ENCODE data around the gene SUCO. TPM values are rescaled to one million over a fixed set of nuclear protein-coding genes. Genes with fewer than 3 reads are reported as not detected.

SUCO gene
- total and polyA plus RNA-seq, 2 donors (not counting 3 experiments of a cell fraction or from before 2014, with no cell fraction given): 5.1 to 27.2 TPM

GRCh38 chr1:172657586-172657985 lies 124.6 kb downstream of the SUCO start:
- Histone ChIP-seq H3K79me2 (ENCODE audit: control insufficient read depth, insufficient read depth, low read length) (no peaks in the 10 kb centered on the region), H2AFZ (ENCODE audit: low read depth, low read length) (no peak overlapping the region), H3K27me3 (ENCODE audit: control insufficient read depth in 2 of 2, insufficient read depth in 2 of 2, low read length in 2 of 2) (peaks cover 0 to 2% of the 10 kb centered on the region in 2 experiments), H4K20me1 (replicated peaks; ENCODE audit: control insufficient read depth, extremely low read depth, insufficient read depth, low read length) (no peaks in the 10 kb centered on the region), H3K4me1 (ENCODE audit: control insufficient read depth, extremely low read depth, insufficient read depth, low read length) (peaks cover 6% of the 10 kb centered on the region), H3K9ac (replicated peaks; ENCODE audit: extremely low read depth, insufficient read depth, low read length) (no peak overlapping the region), H3K9me1 (replicated peaks; ENCODE audit: control insufficient read depth, extremely low read depth, insufficient read depth, low read length) (no peaks in the 10 kb centered on the region), H3K4me2 (ENCODE audit: insufficient read depth, low read length) (no peak overlapping the region), H3K9me3 (replicated peaks; ENCODE audit: control insufficient read depth, insufficient read depth, low read length) (no peaks in the 10 kb centered on the region), H3K36me3 (ENCODE audit: control insufficient read depth in 2 of 2, extremely low read depth in 1 of 2, insufficient read depth in 2 of 2, low read length in 2 of 2) (no peaks in the 10 kb centered on the region), H3K4me3 (replicated peaks in 1 of 3; ENCODE audit: insufficient read depth in 1 of 3, low read depth in 1 of 3, low read length in 3 of 3) (no peak overlapping the region), H3K27ac (ENCODE audit: insufficient read depth, low read depth, low read length) (no peak overlapping the region)
- ChIA-PET CTCF (no interaction called here), POLR2A (no interaction called here)
- dilution Hi-C loops (cut with MboI; ENCODE audit: extremely low pct_ligation_motif_present, low sequenced_read_pairs) (no loop called here), intact Hi-C loops (cut with micrococcal nuclease) (no loop called here)
- DNase-seq (ENCODE audit: low read depth, low spot score) (no peak), FAIRE-seq (no peak)
- BruUV-seq (replicated peaks): no TSS peak
- no peak for TF ChIP-seq JUN (IDR thresholded peaks at IDR 0.05; ENCODE audit: borderline replicate concordance, insufficient read depth, insufficient read length, low read depth)
- TF ChIP-seq POLR2A (IDR thresholded peaks at IDR 0.05; ENCODE audit: low read depth, low read length): no peak
- TF ChIP-seq POLR2AphosphoS5 (IDR thresholded peaks at IDR 0.05; ENCODE audit: insufficient read depth, low read depth, low read length): no peak

GRCh38 chr1:172658871-172659453 lies 126.0 kb downstream of the SUCO start, which contains the start of gene FASLG:
TSS of gene FASLG (plus strand) at chr1:172659103. CDS start at chr1:172659202, 99 bp downstream.
- H3K27ac ChIP-seq (ENCODE audit: insufficient read depth, low read depth, low read length): no peak within 1 kb of the TSS
- no peak within 1 kb of the TSS for H3K9ac ChIP-seq (replicated peaks; ENCODE audit: extremely low read depth, insufficient read depth, low read length)
- no peak within 1 kb of the TSS for H3K4me2 ChIP-seq (ENCODE audit: insufficient read depth, low read length)
- dilution Hi-C loops (cut with MboI; ENCODE audit: extremely low pct_ligation_motif_present, low sequenced_read_pairs) (no loop called here), intact Hi-C loops (cut with micrococcal nuclease) (no loop called here)
- FAIRE-seq (no peak), DNase-seq (ENCODE audit: low read depth, low spot score) (no peak)
- H3K4me3 ChIP-seq (replicated peaks in 1 of 3; ENCODE audit: insufficient read depth in 1 of 3, low read depth in 1 of 3, low read length in 3 of 3): no peak within 1 kb of the TSS
- ChIA-PET CTCF (interaction anchor here (1.3 kb wide), 1 partner anchor 8 kb away, joined by 3 read pairs; no protein-coding TSS in a partner anchor), POLR2A (no interaction called here)
- peaks cover 6% of the 10 kb centered on the region for H3K4me1 ChIP-seq (ENCODE audit: control insufficient read depth, extremely low read depth, insufficient read depth, low read length)
- no peak within 1 kb of the TSS for H2AFZ ChIP-seq (ENCODE audit: low read depth, low read length)
- peaks cover 0 to 2% of the 10 kb centered on the region in 2 experiments for H3K27me3 ChIP-seq (ENCODE audit: control insufficient read depth in 2 of 2, insufficient read depth in 2 of 2, low read length in 2 of 2)
- TF ChIP-seq EZH2 (IDR thresholded peaks at IDR 0.05; ENCODE audit: borderline replicate concordance, low read depth, low read length, severe bottlenecking) (no peak), JUN (IDR thresholded peaks at IDR 0.05; ENCODE audit: borderline replicate concordance, insufficient read depth, insufficient read length, low read depth) (no peak), MYC (IDR thresholded peaks at IDR 0.05; ENCODE audit: low read depth, low read length) (no peak), POLR2AphosphoS5 (IDR thresholded peaks at IDR 0.05; ENCODE audit: insufficient read depth, low read depth, low read length) (no peak), POLR2A (IDR thresholded peaks at IDR 0.05; ENCODE audit: low read depth, low read length) (no peak), FOS (IDR thresholded peaks at IDR 0.05; ENCODE audit: borderline replicate concordance, insufficient read depth, low read length) (no peak), MAX (IDR thresholded peaks at IDR 0.05; ENCODE audit: insufficient read depth, insufficient read length) (no peak)
- TF ChIP-seq, protein P1, sequence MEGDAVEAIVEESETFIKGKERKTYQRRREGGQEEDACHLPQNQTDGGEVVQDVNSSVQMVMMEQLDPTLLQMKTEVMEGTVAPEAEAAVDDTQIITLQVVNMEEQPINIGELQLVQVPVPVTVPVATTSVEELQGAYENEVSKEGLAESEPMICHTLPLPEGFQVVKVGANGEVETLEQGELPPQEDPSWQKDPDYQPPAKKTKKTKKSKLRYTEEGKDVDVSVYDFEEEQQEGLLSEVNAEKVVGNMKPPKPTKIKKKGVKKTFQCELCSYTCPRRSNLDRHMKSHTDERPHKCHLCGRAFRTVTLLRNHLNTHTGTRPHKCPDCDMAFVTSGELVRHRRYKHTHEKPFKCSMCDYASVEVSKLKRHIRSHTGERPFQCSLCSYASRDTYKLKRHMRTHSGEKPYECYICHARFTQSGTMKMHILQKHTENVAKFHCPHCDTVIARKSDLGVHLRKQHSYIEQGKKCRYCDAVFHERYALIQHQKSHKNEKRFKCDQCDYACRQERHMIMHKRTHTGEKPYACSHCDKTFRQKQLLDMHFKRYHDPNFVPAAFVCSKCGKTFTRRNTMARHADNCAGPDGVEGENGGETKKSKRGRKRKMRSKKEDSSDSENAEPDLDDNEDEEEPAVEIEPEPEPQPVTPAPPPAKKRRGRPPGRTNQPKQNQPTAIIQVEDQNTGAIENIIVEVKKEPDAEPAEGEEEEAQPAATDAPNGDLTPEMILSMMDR (IDR thresholded peaks at IDR 0.05; ENCODE audit: extremely low read depth in 1 of 2, insufficient read depth in 1 of 2, low read depth in 1 of 2, low read length in 2 of 2): no peak
- no peaks in the 10 kb centered on the region for H3K36me3 ChIP-seq (ENCODE audit: control insufficient read depth in 2 of 2, extremely low read depth in 1 of 2, insufficient read depth in 2 of 2, low read length in 2 of 2)
- no peaks in the 10 kb centered on the region for H3K79me2 ChIP-seq (ENCODE audit: control insufficient read depth, insufficient read depth, low read length)
- H4K20me1 ChIP-seq (replicated peaks; ENCODE audit: control insufficient read depth, extremely low read depth, insufficient read depth, low read length): no peaks in the 10 kb centered on the region
- no TSS peak for BruUV-seq (replicated peaks)
- H3K9me3 ChIP-seq (replicated peaks; ENCODE audit: control insufficient read depth, insufficient read depth, low read length): no peaks in the 10 kb centered on the region
- no peaks in the 10 kb centered on the region for H3K9me1 ChIP-seq (replicated peaks; ENCODE audit: control insufficient read depth, extremely low read depth, insufficient read depth, low read length)
